GM21423 (cell line): Measurements from ENCODE around the gene ITGA2.

Source experiments
- ATAC-seq: cut with Tn5 transposase; IDR thresholded peaks from one replicate; pipeline ENCODE4 v1.9.1; 2021; ENCODE audit warnings: mild to moderate bottlenecking, moderate library complexity; ENCODE audit not compliant: unreplicated experiment

The ITGA2 gene

DNA sequence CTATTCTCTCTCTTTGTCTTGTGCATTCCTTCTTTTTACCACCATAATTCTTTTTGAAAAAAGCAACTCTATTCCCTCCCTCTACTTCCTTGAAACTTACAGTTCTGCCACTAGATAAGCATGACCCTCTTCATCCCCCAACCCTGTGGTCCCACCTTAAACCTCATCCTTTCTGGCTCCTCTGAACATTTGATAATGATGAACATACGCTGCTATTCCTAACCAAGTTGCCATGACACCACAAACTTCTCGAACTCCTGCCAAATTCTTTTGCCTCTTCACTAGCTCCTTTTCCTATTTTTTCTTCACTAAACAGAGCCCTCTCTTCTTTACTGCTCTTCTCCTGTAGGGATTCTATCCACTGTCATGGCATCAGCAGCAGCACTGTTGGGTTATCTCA lies 63.3 kb downstream of the ITGA2 start:
- ATAC-seq = no peak

GRCh38 chr5:53053364-53053763 lies 64.2 kb downstream of the ITGA2 start:
- no peak for ATAC-seq

DNA sequence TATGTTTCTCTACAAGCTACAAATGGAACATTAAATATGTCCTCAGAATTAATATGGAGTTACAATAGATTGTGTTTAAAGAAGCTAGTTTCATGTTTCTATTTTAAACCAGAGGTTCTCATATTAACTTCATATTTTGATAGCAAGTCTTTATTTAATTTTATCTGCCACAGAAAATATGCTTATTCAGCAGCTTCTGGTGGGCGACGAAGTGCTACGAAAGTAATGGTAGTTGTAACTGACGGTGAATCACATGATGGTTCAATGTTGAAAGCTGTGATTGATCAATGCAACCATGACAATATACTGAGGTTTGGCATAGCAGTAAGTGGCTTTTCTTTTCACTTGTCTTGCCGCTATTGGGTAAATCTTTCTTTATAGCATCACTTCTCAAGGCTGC lies 66.2 kb downstream of the ITGA2 start:
- no peak for ATAC-seq

- no peak for ATAC-seq
Observed at GRCh38 chr5:53059281-53059680, 70.1 kb downstream of the ITGA2 start.

DNA sequence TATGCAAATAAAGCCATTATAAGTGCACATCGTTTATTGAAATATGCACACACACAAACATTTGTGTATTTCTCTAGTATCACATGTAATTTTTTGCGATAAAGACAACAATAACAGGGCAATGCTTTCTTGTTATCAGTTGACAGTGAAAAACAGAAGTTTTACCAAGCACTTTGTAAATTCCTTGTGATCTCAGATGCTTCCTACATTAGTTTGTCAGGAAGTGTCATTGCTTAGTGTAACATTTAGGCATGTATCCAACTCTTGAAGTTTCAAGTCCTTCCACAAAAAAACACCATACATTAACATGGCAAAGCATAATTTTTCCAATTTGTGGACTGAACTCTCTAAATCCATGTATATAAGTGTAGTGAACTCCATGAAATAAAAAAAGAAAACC lies 74.0 kb downstream of the ITGA2 start:
- no peak for ATAC-seq

- ATAC-seq = no peak
Observed at GRCh38 chr5:53063791-53064190, 74.6 kb downstream of the ITGA2 start.

- ATAC-seq = no peak
Observed at GRCh38 chr5:53066088-53066487, 76.9 kb downstream of the ITGA2 start.

DNA sequence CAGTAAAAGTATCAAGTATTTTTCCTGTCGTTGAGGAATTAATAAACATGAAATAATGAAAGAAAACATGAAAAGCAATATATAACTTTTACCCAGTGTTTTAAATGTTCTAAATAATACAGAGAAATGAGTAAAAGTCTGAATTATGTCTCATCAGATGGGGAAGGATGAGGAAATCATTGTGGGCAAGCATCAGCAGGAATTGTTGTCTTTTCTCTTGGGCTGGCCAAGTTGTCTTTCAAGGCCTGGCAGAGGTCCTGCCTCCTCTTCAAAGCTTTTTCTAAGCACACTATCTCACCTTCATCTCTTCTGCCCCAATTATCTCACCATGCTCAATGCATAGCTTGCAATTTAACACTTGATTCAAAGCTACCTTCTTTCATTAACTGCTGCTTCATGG lies 78.5 kb downstream of the ITGA2 start:
- no peak for ATAC-seq

DNA sequence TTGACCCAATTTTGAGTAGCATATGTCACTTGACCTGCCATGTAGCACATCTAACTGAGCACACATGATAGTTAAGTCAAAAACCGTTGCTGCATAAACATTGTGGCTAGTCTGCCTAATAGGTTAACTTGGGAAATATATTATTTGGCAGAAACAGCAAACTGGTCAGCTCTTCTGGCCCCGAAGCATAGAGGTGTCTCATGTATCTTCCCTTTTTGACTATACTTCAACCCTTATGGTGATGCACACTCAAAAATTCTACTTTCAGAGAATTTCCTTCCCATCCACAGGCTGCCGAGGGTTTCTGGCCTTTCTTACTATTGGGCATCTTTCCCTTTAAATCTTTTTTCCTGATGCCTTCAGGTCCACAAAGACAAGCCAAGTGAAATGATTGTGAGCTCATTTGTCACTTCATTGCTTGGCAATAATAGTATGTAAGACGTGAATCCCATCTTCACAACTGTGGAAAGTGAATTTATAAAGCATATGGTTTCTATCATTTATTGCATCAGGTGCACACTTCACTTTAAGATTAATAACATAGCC lies 79.2 kb downstream of the ITGA2 start:
- no peak for ATAC-seq

DNA sequence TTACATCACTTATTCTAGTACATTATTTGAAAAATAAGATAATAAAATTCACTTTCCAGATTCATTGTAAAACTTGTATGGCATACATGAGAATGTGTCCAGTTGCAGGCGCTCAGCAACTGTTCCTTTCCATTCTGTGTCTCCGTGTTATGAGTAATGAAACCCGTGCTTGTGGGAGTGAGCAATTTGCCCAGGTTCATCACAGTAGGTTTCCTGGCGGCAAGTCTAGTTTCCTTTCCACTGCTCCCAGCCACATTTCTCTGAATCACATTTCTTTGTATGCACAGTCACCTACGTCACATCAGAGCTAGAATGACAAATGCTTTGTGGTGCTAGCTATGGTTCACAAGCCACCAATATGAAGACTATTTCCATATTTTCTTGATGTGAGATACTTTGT lies 80.5 kb downstream of the ITGA2 start:
- ATAC-seq = no peak

GRCh38 chr5:53071298-53071697 lies 82.1 kb downstream of the ITGA2 start:
- no peak for ATAC-seq

DNA sequence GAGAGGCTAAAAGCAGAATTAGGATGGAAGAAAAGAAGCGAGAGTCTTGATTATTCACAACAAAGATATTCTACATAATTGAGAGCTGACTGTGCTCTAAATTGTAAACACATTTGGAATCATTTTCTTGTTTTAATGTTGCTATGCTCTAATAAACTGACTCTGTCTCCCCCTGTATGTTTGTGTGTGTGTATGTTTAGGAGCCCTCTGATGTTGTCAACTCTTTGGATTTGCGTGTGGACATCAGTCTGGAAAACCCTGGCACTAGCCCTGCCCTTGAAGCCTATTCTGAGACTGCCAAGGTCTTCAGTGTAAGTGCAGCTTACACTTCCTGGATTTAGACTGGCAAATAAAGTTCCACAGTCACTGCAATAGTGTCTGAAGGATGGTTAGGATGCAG lies 82.6 kb downstream of the ITGA2 start:
- ATAC-seq = no peak

GRCh38 chr5:53073348-53073747 lies 84.2 kb downstream of the ITGA2 start:
- no peak for ATAC-seq

DNA sequence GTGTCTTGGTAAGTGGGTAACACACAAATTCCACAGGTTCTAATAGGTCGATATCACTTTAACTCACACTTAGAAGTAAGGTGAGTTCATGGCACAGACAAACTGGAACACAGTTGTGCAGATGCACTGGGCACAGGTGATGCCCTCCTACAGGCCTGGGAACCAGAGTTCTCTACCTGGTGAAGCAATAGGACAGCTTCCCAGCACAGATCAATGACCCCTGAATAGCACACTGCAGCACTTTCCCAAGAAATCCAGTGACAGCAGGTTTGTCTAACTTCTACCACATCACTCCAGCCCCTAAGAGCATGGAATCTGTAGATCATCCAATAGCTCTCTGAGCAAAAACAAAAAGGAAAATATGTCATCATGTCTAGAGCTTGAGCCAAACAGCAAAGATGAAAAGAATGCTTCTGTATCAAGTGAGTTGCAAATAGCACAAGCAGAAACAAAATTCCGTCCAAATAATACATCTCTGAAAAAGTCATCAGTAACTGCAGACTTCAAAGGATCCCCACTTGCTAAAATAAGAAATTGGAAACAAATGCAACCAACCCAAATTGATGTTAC lies 86.9 kb downstream of the ITGA2 start:
- no peak for ATAC-seq

DNA sequence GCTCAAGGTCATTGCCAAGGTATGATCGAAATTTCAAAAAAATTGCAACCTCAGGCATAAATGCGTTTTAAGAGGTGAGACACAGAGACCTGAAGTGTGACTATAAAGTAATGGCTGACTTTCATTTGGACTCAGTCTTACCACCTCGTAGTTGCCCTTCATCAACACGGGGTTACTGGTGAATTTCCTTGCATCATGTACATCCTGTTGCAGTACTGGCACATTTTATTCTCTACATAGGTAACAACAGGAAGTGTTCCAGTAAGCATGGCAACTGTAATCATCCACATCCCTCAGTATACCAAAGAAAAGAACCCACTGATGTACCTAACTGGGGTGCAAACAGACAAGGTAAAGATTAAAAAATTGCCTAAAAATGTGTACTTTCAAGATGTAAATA lies 91.1 kb downstream of the ITGA2 start:
- no peak for ATAC-seq

GRCh38 chr5:53083927-53084326 lies 94.8 kb downstream of the ITGA2 start:
- no peak for ATAC-seq

- ATAC-seq = no peak
Observed at GRCh38 chr5:53084546-53085255, 95.5 kb downstream of the ITGA2 start.

GRCh38 chr5:53087171-53087570 lies 98.0 kb downstream of the ITGA2 start:
- no peak for ATAC-seq

DNA sequence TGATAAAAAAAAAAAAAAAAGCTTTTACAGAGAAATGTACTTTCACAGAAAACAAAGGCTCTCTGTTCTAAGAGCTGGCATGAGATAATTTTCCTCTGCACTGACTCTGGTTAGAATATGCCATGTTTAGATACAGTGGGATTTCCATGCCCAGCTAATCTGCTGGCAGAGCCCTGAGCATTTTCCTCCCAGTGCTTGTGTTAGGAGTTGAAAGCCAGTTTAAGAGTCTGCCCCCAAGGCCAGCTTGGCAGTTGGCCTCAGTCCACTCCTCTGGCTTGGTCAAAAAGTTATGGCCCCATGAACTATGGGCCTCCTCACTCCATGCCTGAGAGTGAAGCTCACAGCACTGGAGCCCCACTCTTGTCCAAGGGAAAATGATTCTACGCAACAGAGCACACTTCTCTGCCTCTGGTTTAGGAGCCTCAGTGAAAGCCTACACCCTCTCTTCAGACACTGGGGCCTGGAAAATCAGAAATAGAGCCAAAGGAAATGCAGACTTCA lies 98.5 kb downstream of the ITGA2 start:
- no peak for ATAC-seq

- ATAC-seq = peak; percentile 69
Observed at GRCh38 chr5:53089481-53089991, 100.4 kb downstream of the ITGA2 start.

- no peak for ATAC-seq
Observed at GRCh38 chr5:53090229-53090628, 101.1 kb downstream of the ITGA2 start.

DNA sequence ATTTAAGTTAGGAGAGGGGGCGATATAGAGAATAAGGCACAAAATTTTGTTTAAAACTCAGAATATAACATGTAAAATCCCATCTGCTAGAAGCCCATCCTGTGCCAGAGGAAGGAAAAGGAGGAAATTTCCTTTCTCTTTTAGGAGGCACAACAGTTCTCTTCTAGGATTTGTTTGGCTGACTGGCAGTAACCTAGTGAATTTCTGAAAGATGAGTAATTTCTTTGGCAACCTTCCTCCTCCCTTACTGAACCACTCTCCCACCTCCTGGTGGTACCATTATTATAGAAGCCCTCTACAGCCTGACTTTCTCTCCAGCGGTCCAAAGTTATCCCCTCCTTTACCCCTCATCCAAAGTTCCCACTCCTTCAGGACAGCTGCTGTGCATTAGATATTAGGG lies 102.1 kb downstream of the ITGA2 start:
- no peak for ATAC-seq
